ENCODE results near the gene RAB27A. TPM values are rescaled to one million over a fixed set of nuclear protein-coding genes. Genes with fewer than 3 reads are reported as not detected.

The RAB27A gene
- total and polyA plus RNA-seq, 2 experiments from 2014 or later = 3.2 to 5.8 TPM

GRCh38 chr15:55204464-55204863, 85.1 kb downstream of the RAB27A start:
- Histone ChIP-seq H3K4me3 (no peak overlapping the region), H3K36me3 (ENCODE audit: insufficient read depth) (no peaks in the 10 kb centered on the region), H4K20me1 (replicated peaks; ENCODE audit: insufficient read depth) (no peaks in the 10 kb centered on the region), H3K9me2 (ENCODE audit: insufficient read depth) (no peaks in the 10 kb centered on the region), H3K27ac (ENCODE audit: low read depth) (no peak overlapping the region), H3K4me2 (no peak overlapping the region), H2AFZ (no peak overlapping the region), H3K4me1 (ENCODE audit: insufficient read depth) (no peaks in the 10 kb centered on the region), H3F3A (replicated peaks; ENCODE audit: low read depth) (no peaks in the 10 kb centered on the region), H3K27me3 (ENCODE audit: insufficient read depth) (no peaks in the 10 kb centered on the region), H3K79me2 (replicated peaks; ENCODE audit: insufficient read depth) (no peaks in the 10 kb centered on the region)
- Mint-ChIP-seq H3K9me3 (no peaks in the 10 kb centered on the region; the same call in 2 of the 3 replicates), H3K27me3 (ENCODE audit: insufficient read depth, low read depth, poor library complexity) (no peaks in the 10 kb centered on the region), H3K4me1 (no peaks in the 10 kb centered on the region), H3K27ac (no peak overlapping the region), H3K4me3 (no peak overlapping the region), H3K36me3 (ENCODE audit: low read depth) (no peaks in the 10 kb centered on the region)
- TF ChIP-seq CREB1 (CRISPR knock-in tag; IDR thresholded peaks at IDR 0.05; ENCODE audit: low read depth) (no peak), CTCF (conservative IDR thresholded peaks at IDR 0.05; ENCODE audit: low read depth in 2 of 2) (no peak), EZH2 (IDR thresholded peaks at IDR 0.05; ENCODE audit: low read depth, unreplicated experiment) (no peak), POLR2AphosphoS5 (IDR thresholded peaks at IDR 0.05; ENCODE audit: low read depth) (no peak)
- no peak for DNase-seq (ENCODE audit: low spot score)
- ATAC-seq = no peak

GRCh38 chr15:55202206-55202605, 87.4 kb downstream of the RAB27A start:
- Mint-ChIP-seq H3K36me3 (ENCODE audit: low read depth) (peaks cover 2% of the 10 kb centered on the region; the same call in 1 of the 3 replicates), H3K27ac (no peak overlapping the region; the same call in 1 of the 2 replicates), H3K27me3 (ENCODE audit: insufficient read depth, low read depth, poor library complexity) (no peaks in the 10 kb centered on the region), H3K4me3 (no peak overlapping the region), H3K9me3 (peaks cover 11% of the 10 kb centered on the region), H3K4me1 (no peaks in the 10 kb centered on the region)
- H3K27me3 ChIP-seq (ENCODE audit: insufficient read depth) = no peaks in the 10 kb centered on the region
- H3K4me1 ChIP-seq (ENCODE audit: insufficient read depth) = no peaks in the 10 kb centered on the region
- H3K36me3 ChIP-seq (ENCODE audit: insufficient read depth) = no peaks in the 10 kb centered on the region
- TF ChIP-seq ETS1 (IDR thresholded peaks at IDR 0.05) (no peak), JUNB (IDR thresholded peaks at IDR 0.05; ENCODE audit: unreplicated experiment) (no peak), REST (IDR thresholded peaks at IDR 0.05; ENCODE audit: unreplicated experiment) (no peak), CREB1 (CRISPR knock-in tag; IDR thresholded peaks at IDR 0.05; ENCODE audit: low read depth) (no peak), ZNF114 (CRISPR knock-in tag; IDR thresholded peaks at IDR 0.05) (no peak)
- H3K4me2 ChIP-seq = no peak overlapping the region
- DNase-seq (ENCODE audit: low spot score) = no peak
- H3K79me2 ChIP-seq (replicated peaks; ENCODE audit: insufficient read depth) = no peaks in the 10 kb centered on the region; the same call in 1 of the 2 replicates
- H4K20me1 ChIP-seq (replicated peaks; ENCODE audit: insufficient read depth) = no peaks in the 10 kb centered on the region
- no peaks in the 10 kb centered on the region for H3F3A ChIP-seq (replicated peaks; ENCODE audit: low read depth)
- ATAC-seq = no peak
- no peak overlapping the region for H3K27ac ChIP-seq (ENCODE audit: low read depth)
- no peak overlapping the region for H2AFZ ChIP-seq
- H3K9me2 ChIP-seq (ENCODE audit: insufficient read depth) = no peaks in the 10 kb centered on the region
- H3K4me3 ChIP-seq = no peak overlapping the region
